Calu3 (cell line): ENCODE measurements around the gene EIF3K. TPM values are rescaled to one million over a fixed set of nuclear protein-coding genes. Genes with fewer than 3 reads are reported as not detected.
A peak's percentile ranks its signal among the peaks of the same experiment; 100 is the strongest.

ENCODE experiments used
- BruUV-seq: library from RNA; stranded (reverse); fragments of 400-500 nt; replicated peaks from 2 replicates; lab custom pipeline; 2021; lab: Mats Ljungman, UMichigan
- CTCF ChIA-PET: fragments of 300-600 bp; sonication (Branson Sonifier 250); formaldehyde crosslinking; loops from one replicate; lab custom pipeline; 2022; ENCODE audit warnings: antibody characterized with exemption; lab: Charles Lee
- DNase-seq: peaks from one replicate; pipeline ENCODE4 v3.0.0; 2022
- H3K27ac Mint-ChIP-seq: one replicate; pipeline ENCODE4 v1.8.0; 2022; ENCODE audit warnings: mixed read lengths; ENCODE audit not compliant: unreplicated experiment
- H3K27me3 Mint-ChIP-seq: one replicate; pipeline ENCODE4 v1.8.0; 2022; ENCODE audit warnings: mixed read lengths; ENCODE audit not compliant: unreplicated experiment
- H3K36me3 Mint-ChIP-seq: one replicate; pipeline ENCODE4 v1.8.0; 2022; ENCODE audit warnings: mild to moderate bottlenecking, moderate library complexity, mixed read lengths; ENCODE audit not compliant: insufficient read depth, unreplicated experiment
- H3K4me1 Mint-ChIP-seq: one replicate; pipeline ENCODE4 v1.8.0; 2022; ENCODE audit warnings: mild to moderate bottlenecking, low read depth, mixed read lengths; ENCODE audit not compliant: unreplicated experiment
- H3K4me3 Mint-ChIP-seq: one replicate; pipeline ENCODE4 v1.8.0; 2022; ENCODE audit warnings: mild to moderate bottlenecking, low read depth, moderate library complexity, mixed read lengths; ENCODE audit not compliant: unreplicated experiment
- H3K9me3 Mint-ChIP-seq: one replicate; pipeline ENCODE4 v1.8.0; 2022; ENCODE audit warnings: low read depth, mixed read lengths; ENCODE audit not compliant: unreplicated experiment
- intact Hi-C: fragments of 100-400 bp; cut with micrococcal nuclease; formaldehyde crosslinking; loops from one replicate; pipeline ENCODE4 v1.10.0; 2022; ENCODE audit not compliant: unreplicated experiment
- total RNA-seq: library from RNA; stranded (reverse); gene quantifications from 2 replicates; pipeline ENCODE4 v1.2.3, GENCODE V29; 2022
- TF ChIP-seq, protein P1 (sequence below): fragments of 200-600 bp; IDR thresholded peaks from one replicate; pipeline ENCODE4 v1.8.0; 2022; ENCODE audit warnings: antibody characterized with exemption; ENCODE audit not compliant: unreplicated experiment

EIF3K gene
- total RNA-seq, 1 experiment from 2014 or later = 334 TPM

GRCh38 chr19:38616265-38616664, 2.7 kb upstream of the EIF3K start:
- H3K9me3 Mint-ChIP-seq = no peaks in the 10 kb centered on the region
- BruUV-seq = no TSS peak
- peaks cover 26% of the 10 kb centered on the region for H3K36me3 Mint-ChIP-seq
- no peak overlapping the region for H3K4me3 Mint-ChIP-seq
- peaks cover 13% of the 10 kb centered on the region for H3K4me1 Mint-ChIP-seq
- peaks cover 24% of the 10 kb centered on the region for H3K27me3 Mint-ChIP-seq
- H3K27ac Mint-ChIP-seq = no peak overlapping the region
- CTCF ChIA-PET = no interaction called here
- intact Hi-C loops = no loop called here
- TF ChIP-seq, protein P1, sequence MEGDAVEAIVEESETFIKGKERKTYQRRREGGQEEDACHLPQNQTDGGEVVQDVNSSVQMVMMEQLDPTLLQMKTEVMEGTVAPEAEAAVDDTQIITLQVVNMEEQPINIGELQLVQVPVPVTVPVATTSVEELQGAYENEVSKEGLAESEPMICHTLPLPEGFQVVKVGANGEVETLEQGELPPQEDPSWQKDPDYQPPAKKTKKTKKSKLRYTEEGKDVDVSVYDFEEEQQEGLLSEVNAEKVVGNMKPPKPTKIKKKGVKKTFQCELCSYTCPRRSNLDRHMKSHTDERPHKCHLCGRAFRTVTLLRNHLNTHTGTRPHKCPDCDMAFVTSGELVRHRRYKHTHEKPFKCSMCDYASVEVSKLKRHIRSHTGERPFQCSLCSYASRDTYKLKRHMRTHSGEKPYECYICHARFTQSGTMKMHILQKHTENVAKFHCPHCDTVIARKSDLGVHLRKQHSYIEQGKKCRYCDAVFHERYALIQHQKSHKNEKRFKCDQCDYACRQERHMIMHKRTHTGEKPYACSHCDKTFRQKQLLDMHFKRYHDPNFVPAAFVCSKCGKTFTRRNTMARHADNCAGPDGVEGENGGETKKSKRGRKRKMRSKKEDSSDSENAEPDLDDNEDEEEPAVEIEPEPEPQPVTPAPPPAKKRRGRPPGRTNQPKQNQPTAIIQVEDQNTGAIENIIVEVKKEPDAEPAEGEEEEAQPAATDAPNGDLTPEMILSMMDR = no peak
- DNase-seq = no peak

DNA sequence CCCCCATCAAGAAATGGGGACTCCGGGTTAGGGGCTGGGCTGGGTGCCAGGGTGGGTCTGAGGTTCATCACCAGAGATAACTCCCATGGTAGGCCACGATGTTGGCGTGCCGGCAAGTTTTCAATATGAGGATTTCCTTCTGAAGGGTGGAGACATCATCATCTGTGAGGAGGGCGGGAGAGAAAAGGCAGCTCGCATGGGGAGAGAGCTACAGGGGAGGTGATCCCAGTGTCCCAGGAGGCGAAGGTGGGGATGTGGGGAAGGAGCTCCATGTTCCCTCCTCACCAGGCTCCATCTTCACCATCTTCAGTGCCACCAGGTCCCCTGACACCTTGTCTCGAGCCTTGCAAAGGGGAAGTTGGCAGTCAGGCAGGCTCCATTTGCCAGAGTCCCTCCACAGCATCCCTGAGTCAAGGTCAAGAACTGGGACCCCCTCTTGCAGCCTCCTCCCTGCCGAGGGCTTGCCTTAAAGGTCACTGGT, 1.7 kb upstream of the EIF3K start:
- DNase-seq = no peak
- CTCF ChIA-PET = no interaction called here
- no TSS peak for BruUV-seq
- no peak overlapping the region for H3K27ac Mint-ChIP-seq
- peaks cover 36% of the 10 kb centered on the region for H3K36me3 Mint-ChIP-seq
- intact Hi-C loops = no loop called here
- TF ChIP-seq, protein P1 = no peak
- H3K27me3 Mint-ChIP-seq = peaks cover 24% of the 10 kb centered on the region
- peaks cover 13% of the 10 kb centered on the region for H3K4me1 Mint-ChIP-seq
- H3K9me3 Mint-ChIP-seq = no peaks in the 10 kb centered on the region
- H3K4me3 Mint-ChIP-seq = no peak overlapping the region

GRCh38 chr19:38617764-38618589, 1.0 kb upstream of the EIF3K start, which contains the start of gene MAP4K1:
MAP4K1 (minus strand) TSS chr19:38617953; CDS start chr19:38617895, 58 bp downstream.
- intact Hi-C loops = no loop called here
- H3K4me3 Mint-ChIP-seq = peak within 1 kb of the TSS; percentile 98
- BruUV-seq = no TSS peak

DNA sequence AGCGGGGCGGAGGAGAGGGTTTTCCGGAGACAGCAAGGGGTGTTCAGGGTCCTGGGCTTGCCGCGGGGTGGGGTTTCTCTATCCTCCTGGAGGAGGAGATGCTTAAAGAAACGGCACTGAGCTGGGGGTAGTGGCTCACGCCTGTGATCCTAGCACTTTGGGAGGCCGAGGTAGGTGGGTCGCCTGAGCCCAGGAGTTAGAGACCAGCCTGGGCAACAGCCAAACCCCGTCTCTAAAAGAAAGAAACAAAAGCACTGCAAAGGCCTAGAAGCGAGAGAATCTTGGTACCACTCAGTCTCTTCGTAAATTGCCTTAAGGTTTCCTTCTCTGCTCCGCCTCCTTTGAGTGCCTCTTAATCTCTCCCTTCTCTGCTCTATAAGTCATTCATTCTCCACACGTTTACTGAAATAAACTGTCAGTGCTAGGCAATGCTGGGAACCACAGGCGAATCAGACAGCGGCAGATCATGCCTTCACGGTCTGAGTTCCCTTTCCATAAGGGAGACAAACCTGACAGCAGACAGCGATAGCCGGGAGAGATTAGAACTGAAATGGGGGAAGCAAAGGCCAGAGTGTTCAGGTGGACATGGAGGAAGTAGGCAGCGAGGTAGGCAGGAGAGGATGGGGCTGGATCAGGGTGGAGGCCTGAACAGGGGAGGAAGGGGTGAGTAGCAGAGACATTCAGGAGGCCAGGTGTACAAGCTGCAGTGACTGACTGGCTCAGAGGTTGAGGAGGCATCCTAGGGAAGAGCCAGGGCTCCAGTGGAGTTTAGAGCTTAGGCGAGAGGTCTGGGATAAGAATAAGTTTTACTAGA, 580 bp downstream of the EIF3K start:
- DNase-seq = no peak
- H3K4me3 Mint-ChIP-seq = peak overlapping the region; percentile 98
- TF ChIP-seq, protein P1 = no peak
- peaks cover 13% of the 10 kb centered on the region for H3K4me1 Mint-ChIP-seq
- H3K36me3 Mint-ChIP-seq = peaks cover 56% of the 10 kb centered on the region
- intact Hi-C loops = no loop called here
- peaks cover 10% of the 10 kb centered on the region for H3K27me3 Mint-ChIP-seq
- CTCF ChIA-PET = interaction anchor here (0.6 to 2.4 kb wide), 6 partner anchors 10 to 217 kb away, joined by 3 to 11 read pairs (median 4); partner anchors contain the start of gene FAM98C
- TSS peak; percentile 53 for BruUV-seq
- peak overlapping the region; percentile 98 for H3K27ac Mint-ChIP-seq
- H3K9me3 Mint-ChIP-seq = no peaks in the 10 kb centered on the region

More at GRCh38 chr19:38617764-38618589, 1.0 kb upstream of the EIF3K start, which contains the start of gene MAP4K1:
- CTCF ChIA-PET = interaction anchor here (0.6 to 2.4 kb wide), 6 partner anchors 17 to 642 kb away, joined by 3 to 11 read pairs (median 4); partner anchors contain the start of gene FAM98C
- peaks cover 13% of the 10 kb centered on the region for H3K4me1 Mint-ChIP-seq
- peak within 1 kb of the TSS; percentile 98 for H3K27ac Mint-ChIP-seq
- peaks cover 21% of the 10 kb centered on the region for H3K27me3 Mint-ChIP-seq
- no peaks in the 10 kb centered on the region for H3K9me3 Mint-ChIP-seq
- H3K36me3 Mint-ChIP-seq = peaks cover 40% of the 10 kb centered on the region
- DNase-seq = no peak
- TF ChIP-seq, protein P1 = no peak
